AG04450 (cell line): Measurements from ENCODE around the gene INPP5A. TPM values are rescaled to one million over a fixed set of nuclear protein-coding genes. Genes with fewer than 3 reads are reported as not detected.
"Not testable (repeated sequence)": the region's sequence is repeated elsewhere in the genome, so short reads cannot be mapped to it uniquely, and the experiment has no call there.

Experiments used
- CTCF ChIA-PET: fragments of 300-600, 350-600 bp; formaldehyde crosslinking; extraction: SDS; loops from one replicate; lab custom pipeline; 2022; ENCODE audit warnings: antibody characterized with exemption, inconsistent platforms; lab: Charles Lee
- POLR2A ChIA-PET: fragments of 350-600 bp; formaldehyde crosslinking; extraction: SDS; loops from one replicate; lab custom pipeline; 2021; ENCODE audit warnings: antibody characterized with exemption, inconsistent platforms; lab: Yijun Ruan, JAX
- DNase-seq: peaks from one replicate; pipeline ENCODE4 v3.0.0-alpha.2; 2011; ENCODE audit warnings: low read depth, low spot score
- H3K27ac ChIP-seq: one replicate; pipeline ENCODE4 v1.5.1; 2012; ENCODE audit warnings: low read depth, low read length, control low read depth
- H3K27me3 ChIP-seq: one replicate; pipeline ENCODE4 v1.6.0; 2012; ENCODE audit warnings: low read length; ENCODE audit not compliant: control insufficient read depth, insufficient read depth
- H3K4me3 ChIP-seq: 2 replicates; pipeline ENCODE4 v1.5.1; 2011; ENCODE audit warnings: mild to moderate bottlenecking, low read depth, low read length, control low read depth
- H3K9me3 ChIP-seq: 2 replicates; pipeline ENCODE4 v1.5.1; 2012; ENCODE audit warnings: low read length; ENCODE audit not compliant: control insufficient read depth, insufficient read depth
- CTCF ChIP-seq: IDR thresholded peaks from 2 replicates; pipeline ENCODE4 v1.5.1; 2011; ENCODE audit warnings: low read depth, low read length, control low read depth, inconsistent platforms
- polyA plus RNA-seq: library from polyadenylated mRNA; depleted of rRNA; stranded (reverse); fragments of >200 nt; gene quantifications from 2 replicates; pipeline ENCODE4 v1.2.3, GENCODE V29; 2011

INPP5A gene
- polyA plus RNA-seq, 1 experiment: 22.5 TPM

GRCh38 chr10:132703419-132704007, 165.9 kb downstream of the INPP5A start:
- POLR2A ChIA-PET: no interaction called here
- Histone ChIP-seq H3K27ac (no peak overlapping the region), H3K27me3 (no peaks in the 10 kb centered on the region), H3K4me3 (no peak overlapping the region), H3K9me3 (peaks cover 35% of the 10 kb centered on the region)
- no peak for DNase-seq
- TF ChIP-seq CTCF: no peak
- CTCF ChIA-PET: no interaction called here

GRCh38 chr10:132704008-132704814, 166.6 kb downstream of the INPP5A start:
- POLR2A ChIA-PET: no interaction called here

GRCh38 chr10:132704815-132705064, 167.2 kb downstream of the INPP5A start:
- DNase-seq, H3K27me3 ChIP-seq, POLR2A ChIA-PET, H3K4me3 ChIP-seq, H3K27ac ChIP-seq: not testable (repeated sequence)
- CTCF ChIA-PET: interaction anchor here (0.7 kb wide), 1 partner anchor 332 kb away, joined by 3 read pairs; no protein-coding TSS in a partner anchor
- peaks cover 35% of the 10 kb centered on the region for H3K9me3 ChIP-seq

More at GRCh38 chr10:132704008-132704814, 166.6 kb downstream of the INPP5A start:
- H3K27ac ChIP-seq: no peak overlapping the region
- peaks cover 35% of the 10 kb centered on the region for H3K9me3 ChIP-seq
- CTCF ChIA-PET: interaction anchor here (0.7 kb wide), 1 partner anchor 332 kb away, joined by 3 read pairs; no protein-coding TSS in a partner anchor
- no peaks in the 10 kb centered on the region for H3K27me3 ChIP-seq
- no peak for TF ChIP-seq CTCF
- no peak overlapping the region for H3K4me3 ChIP-seq
- no peak for DNase-seq

GRCh38 chr10:132705173-132705572, 167.6 kb downstream of the INPP5A start:
- no peak for TF ChIP-seq CTCF
- ChIA-PET POLR2A (no interaction called here), CTCF (interaction anchor here (0.7 kb wide), 1 partner anchor 331 kb away, joined by 3 read pairs; no protein-coding TSS in a partner anchor)
- Histone ChIP-seq H3K27me3 (no peaks in the 10 kb centered on the region), H3K4me3 (no peak overlapping the region), H3K27ac (no peak overlapping the region), H3K9me3 (peaks cover 35% of the 10 kb centered on the region)
- DNase-seq: no peak

GRCh38 chr10:132705943-132706342, 168.4 kb downstream of the INPP5A start:
- no peak for DNase-seq
- Histone ChIP-seq H3K27ac (no peak overlapping the region), H3K4me3 (no peak overlapping the region), H3K27me3 (no peaks in the 10 kb centered on the region), H3K9me3 (peaks cover 35% of the 10 kb centered on the region)
- ChIA-PET POLR2A (no interaction called here), CTCF (no interaction called here)
- TF ChIP-seq CTCF: no peak
